ENCODE measurements around the gene TUBGCP5.

- TF ChIP-seq POLR2A (IDR thresholded peaks at IDR 0.05) (no peak), CTCF (IDR thresholded peaks at IDR 0.05 in 4 of 5, conservative IDR thresholded peaks at IDR 0.05 in 1 of 5) (no peak)
These were observed 635 bp downstream of the TUBGCP5 start for GRCh38 chr15:23038726-23039142.
